Activated CD4-positive, alpha-beta T cell treated with anti-CD3 and anti-CD28 coated beads, Interleukin-2, Interleukin-4, amounts not matched to agents 100 ng/mL and 50 ng/mL, durations not matched to agents 16 hours and 8 hours (primary cell): Measurements from ENCODE around the gene RITA1.

Source experiments
- DNase-seq: peaks from one replicate; pipeline ENCODE4 v3.0.0-alpha.2; 2020; ENCODE audit warnings: low spot score

The RITA1 gene

DNA sequence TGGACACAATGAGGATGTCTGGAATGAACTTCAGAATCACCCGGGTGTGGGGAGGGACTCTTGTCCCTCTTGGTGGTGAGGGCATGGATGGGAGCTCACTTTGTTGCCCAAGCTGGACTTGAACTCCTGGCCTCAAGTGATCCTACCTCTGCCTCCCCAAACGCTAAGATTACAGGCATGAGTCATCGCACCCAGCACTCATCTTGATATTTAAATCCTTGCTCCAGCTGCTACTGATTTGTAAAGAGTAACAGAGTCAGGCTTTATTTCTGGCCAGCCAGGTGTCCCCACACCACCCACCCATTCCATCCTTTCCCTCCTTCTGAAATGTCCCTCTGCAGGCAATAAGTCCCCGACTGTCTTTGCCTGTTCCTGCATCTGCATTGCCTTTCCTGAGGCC, 5.2 kb upstream of the RITA1 start:
- DNase-seq = no peak

DNA sequence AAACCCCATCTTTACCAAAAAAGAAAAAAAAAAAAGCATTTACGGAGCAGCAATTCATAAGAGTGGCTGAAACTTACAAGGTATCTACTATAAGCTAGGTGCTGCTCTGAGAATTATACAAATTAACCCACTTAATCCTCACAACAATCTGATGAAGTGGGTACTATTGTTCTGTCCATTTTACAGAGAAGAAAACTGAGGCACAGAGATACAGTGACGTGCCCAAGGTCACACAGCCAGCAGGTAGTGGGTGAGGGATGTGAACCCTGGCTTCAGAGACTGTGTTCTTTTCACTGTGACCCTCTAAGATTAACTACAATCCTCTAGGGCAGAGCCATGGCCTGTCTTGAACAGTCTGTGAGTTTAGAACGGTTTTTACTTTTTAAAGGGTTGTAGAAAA, 3.5 kb upstream of the RITA1 start:
- no peak for DNase-seq

DNA sequence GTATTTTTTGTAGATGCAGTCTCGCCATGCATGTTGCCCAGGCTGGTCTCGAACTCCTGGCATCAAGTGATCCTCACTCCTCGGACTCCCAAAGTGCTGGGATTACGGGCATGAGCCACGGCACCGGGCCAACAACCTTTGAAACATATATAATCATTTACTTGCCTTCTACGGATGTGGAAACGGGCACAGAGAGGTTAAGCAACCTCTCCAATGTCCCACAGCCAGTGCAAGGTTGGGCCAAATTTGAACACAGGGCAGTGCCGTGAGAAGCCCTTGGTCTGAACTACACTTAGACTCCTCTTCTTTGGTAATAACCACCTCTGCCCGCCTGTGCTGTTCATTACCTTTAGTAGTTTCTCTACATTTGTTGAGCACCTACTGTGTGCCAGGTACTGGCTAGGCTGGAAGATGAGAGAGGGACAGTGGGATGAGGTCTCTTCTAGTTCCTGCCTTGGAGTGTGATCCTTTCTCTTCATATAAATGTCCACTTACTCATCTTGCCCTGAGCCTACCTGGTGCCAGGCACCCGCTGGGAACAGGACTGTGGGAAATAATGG, 2.4 kb upstream of the RITA1 start:
- no peak for DNase-seq

DNA sequence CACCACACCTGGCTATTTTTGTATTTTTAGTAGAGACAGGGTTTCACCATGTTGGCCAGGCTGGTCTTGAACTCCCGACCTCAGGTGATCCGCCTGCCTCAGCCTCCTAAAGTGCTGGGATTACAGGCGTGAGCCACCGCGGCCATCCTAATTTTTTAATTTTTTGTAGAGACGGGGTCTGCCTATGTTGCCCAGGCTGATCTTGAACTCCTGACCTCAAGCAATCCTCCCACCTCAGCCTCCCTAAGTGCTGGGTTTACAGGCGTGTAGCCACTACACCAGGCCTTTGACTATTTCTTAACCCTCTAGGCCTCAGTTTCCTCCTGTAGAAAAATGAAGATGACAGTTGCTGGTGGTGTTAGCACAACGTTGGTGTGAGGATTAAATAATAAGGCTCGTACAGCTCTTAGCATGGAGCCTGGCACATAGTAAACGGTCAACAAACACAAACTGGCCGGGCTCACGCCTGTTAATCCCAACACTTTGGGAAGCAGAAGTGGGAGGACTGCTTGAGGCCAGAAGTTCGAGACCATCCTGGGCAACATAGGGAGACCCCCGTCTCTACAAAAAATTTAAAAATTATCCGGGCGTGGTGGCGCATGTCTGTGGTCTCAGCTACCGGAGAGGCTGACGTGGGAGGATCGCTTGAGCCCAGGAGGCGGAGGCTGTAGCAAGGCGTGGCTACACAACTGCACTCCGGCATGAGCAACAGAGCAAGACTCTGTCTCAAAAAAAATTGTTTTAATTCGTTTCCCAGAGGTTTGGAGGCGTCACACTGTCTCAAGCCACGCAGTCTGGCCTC, 1.2 kb upstream of the RITA1 start:
- DNase-seq = no peak

DNA sequence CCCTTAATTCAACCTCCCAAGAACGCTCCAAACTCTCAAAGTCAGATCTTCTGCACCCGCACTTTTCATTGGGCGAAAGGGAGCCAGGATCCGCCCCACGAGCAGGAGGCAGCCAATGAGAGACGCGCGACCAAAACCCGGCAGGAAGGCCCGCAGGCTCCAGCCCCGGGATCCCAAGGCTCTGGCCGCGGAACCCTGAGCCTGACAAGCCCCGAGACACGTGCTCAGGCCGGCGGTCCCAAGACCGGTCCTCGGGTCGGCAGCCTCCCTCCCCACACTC, 681 bp upstream of the RITA1 start:
- peak; percentile 93 for DNase-seq

DNA sequence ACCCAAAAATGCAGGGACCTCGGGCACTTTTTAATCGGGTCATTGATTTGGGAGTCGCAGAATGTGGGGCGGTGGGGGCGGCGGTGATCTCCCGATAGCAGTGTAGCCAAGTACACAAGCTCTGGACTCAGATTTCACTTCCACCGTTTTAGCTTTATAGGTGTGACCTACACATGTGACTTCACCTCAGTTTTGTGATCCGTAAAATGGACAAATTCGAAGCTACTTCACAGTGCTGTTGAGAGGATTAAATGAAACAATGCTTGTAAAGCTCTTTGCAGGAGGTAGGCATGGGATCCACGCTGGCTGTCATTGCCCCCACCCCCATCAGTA, 478 bp downstream of the RITA1 start:
- DNase-seq = no peak

DNA sequence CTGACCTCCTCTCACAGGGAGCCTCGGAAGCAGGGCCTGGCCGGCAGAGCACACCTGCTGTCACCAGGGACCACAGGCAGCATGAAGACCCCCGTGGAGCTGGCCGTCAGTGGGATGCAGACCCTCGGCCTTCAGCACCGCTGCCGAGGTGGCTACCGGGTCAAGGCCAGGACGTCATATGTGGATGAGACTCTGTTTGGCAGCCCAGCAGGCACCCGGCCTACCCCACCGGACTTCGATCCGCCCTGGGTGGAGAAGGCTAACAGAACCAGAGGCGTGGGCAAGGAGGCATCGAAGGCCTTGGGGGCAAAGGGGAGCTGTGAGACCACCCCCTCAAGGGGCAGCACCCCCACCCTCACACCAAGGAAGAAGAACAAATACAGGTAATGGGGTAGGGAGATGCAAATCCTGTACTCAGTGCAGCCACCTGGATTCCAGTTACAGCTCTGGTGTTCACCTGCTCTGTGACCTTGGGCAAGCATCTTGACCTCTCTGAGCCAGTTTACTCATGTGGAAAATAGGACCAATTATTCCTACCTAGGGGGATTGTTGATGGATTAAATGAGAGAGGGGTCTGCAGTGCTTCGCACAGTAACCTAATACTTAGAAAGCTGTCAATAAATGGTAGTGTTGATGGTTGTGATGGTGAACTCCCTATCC, 1.3 kb downstream of the RITA1 start:
- DNase-seq = no peak

DNA sequence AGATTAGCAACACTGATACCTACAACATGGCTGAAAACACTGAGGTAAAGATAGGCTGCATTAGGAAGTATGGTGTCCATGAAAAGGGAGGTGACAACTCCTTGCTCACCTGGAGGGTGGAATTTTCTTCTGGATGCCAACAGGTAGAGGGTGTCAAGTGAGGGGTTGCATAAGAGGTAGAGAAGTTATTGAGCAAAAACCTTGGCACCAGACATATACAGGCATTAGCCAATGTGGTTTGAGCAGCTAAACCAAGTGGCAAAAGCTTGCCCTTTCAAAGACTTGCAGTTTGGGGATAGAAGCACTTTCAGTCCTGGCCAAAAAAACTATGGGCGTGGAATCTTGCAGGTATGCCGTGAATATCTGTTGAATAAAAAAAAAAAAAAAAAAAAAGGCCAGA, 3.8 kb downstream of the RITA1 start:
- no peak for DNase-seq

DNA sequence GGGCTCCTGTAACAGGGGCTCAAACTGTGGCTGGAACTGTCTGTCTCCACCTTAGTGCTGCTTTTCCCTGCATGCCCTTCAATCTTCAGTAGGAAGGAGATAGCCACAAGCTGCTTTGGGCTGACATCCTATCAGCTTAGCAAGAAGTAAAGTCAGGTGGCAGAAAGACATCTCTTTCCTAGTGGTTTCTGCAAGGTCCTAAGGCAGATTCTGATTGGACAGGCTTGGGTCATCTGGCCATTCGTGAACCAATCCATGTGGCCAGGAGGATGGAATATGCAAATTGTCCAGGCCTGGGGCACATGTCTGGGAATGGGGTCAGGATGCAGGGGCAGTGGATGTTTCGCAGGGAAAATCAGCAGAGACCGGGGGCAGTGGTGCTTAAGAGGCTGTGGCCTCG, 5.2 kb downstream of the RITA1 start:
- no peak for DNase-seq

DNA sequence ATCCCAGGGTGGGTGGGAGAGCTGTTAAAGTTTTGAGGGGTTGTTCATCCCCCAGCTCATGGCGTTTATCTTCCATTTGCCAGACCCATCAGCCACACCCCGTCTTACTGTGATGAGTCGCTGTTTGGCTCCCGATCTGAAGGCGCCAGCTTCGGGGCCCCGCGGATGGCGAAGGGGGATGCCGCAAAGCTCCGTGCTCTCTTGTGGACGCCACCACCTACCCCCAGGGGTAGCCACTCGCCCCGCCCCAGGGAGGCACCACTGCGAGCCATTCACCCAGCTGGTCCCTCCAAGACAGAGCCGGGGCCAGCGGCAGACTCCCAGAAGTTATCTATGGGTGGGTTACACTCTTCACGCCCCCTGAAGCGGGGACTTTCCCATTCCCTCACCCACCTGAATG, 5.7 kb downstream of the RITA1 start:
- DNase-seq = no peak

DNA sequence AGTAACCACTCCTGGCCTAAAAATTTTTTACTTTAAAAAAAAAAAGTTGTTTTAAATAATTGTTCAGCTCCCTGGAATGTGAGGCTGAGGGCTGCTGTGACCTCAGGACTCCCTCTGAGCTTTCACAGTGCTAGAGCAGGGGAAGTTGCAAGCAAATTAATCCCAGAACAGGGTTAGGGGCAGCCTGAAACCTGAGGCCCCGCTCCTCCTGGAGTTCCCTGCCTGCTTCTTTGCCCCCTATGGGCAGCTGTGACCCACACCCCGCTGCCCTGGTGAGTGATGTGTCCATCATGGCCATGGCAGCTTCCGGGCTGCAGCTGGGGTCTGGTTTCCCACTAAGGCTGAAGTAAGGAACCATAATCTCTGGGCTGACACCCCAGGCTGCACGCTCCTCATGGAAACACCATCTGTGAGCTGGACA, 9.5 kb downstream of the RITA1 start:
- DNase-seq = no peak

DNA sequence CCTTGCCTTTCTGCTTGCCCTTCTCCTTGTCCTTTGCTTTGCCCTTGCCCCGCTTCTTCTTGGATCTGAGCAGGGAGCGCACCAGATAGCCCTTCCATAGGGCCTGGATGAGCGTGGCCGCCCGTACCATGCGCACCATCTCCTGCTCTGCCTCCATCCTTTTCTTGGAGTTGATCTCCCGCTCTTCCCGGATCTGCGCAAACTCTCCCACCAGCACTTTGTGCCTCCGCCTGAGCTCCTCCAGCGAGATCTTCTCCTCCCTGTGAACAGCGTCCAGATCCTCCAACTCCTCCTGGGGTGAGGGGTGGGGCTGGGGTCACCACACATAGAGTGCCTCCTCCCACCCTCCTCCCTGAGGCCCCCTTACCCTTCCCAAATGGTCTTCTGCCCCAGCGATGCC, 10.1 kb downstream of the RITA1 start:
- DNase-seq = no peak

DNA sequence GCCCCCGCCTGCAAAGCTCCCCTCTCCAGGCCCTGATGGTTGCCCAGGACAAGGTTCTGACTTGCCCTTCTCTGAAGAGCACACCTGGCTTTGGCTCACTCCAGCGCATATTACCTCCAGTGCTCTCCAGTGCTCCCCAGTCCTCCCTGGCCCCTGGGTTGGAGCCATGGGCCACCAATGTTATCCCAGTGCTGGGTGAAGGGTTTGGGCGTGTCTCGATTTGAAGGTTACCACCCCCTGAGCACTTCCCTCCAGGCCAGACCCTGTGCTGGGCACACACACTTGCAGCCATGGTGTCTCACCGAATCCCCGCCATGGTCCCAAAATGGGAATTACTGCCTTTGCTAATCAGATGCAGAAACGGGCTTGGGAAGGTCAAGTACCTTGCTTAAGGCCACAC, 11.1 kb downstream of the RITA1 start:
- no peak for DNase-seq

DNA sequence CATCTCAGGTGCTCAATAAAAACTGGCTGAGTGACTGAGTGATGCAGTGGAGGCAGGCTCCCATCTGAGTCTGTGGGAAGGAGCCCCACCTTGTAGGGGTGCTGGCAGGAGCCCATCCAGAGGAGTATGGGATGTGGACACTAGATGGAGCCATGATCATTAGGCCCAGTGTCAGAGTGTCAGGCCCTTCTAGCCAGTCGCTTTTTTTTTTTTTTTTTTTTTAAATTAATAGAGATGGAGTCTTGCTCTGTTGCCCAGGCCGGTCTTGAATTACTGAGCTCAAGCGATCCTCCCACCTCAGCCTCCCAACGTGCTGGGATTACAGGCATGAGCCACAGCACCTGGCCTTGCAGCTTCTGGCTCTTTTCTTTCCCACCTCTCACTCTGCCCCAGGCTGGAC, 11.5 kb downstream of the RITA1 start:
- DNase-seq = peak; percentile 67

DNA sequence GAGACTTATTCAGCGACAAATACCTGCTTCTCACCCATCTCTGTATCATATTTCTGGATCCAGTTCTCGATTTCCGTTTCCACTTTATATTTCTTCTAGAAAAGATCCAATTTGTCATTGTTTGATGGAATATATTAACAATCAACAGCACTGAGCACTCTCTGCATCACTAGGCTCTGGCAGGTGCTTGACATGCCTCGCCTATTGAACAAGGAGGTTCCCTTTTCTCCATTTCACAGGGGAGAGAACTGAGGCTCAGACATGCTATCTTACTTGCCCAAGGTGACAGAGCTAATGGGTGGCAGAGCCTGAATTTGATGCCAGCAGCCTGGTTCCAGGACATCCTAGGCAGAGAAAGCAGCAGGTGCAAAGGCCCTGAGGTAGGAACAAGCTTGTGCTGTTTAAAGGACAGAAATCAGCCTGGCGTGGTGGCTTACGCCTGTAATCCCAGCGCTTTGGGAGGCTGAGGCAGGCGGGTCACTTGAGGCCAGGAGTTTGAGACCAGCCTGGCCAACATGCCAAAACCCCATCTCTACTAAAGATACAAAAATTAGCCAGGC, 12.1 kb downstream of the RITA1 start:
- DNase-seq = no peak

DNA sequence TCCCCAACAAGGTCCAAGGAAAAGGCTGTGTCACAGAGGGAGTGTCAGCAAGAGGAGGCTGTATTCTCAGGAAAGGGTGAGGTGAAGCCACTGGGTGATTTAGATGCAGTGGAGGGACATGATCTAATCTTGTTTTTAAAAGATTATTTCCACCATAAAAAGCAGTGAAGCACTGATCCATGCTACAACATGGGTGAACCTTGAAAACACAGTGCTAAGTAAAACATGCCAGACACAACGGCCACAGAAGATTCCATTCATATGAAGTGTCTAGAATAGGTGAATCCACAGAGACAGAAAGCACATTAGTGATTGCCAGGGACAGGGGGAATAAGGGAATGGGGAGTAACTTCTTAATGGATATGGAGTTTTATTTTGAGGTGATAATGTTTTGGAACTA, 12.8 kb downstream of the RITA1 start:
- no peak for DNase-seq

DNA sequence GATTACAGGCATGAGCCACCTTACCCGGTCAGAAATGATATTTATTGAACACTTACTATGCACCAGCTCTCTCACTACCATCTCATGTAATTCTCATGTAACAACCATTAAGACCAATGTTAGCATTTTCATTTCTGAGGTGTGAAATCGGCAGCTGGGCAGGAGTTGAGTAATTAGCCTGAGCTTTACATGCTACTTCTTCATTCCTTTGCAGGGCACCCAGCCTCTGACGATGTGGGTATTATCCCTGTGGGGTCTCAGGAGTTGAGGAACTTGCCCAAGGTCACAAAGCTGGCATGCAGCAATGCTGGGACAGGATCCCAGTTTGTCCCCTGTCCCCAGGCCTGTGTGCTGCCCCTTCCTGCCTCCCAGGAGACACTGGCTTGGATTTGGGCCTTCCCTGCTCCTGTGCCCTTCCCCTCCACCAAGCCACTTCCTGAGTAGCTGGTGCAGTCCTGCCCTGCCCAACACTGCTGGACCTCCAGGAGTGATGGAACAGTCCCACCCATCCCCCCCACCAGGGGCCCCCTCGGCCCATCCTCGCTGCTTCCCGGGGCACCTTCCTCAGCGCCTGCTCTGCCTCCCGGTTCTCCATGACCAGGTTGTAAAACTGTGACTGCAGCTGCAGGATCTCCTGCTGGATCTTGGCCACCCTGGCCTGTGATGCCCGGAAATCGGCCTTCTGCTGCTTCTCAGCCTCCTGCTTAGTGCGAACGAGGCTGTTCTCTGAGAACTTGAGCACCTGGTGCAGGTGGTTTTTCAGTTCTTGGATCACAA, 14.7 kb downstream of the RITA1 start:
- no peak for DNase-seq

DNA sequence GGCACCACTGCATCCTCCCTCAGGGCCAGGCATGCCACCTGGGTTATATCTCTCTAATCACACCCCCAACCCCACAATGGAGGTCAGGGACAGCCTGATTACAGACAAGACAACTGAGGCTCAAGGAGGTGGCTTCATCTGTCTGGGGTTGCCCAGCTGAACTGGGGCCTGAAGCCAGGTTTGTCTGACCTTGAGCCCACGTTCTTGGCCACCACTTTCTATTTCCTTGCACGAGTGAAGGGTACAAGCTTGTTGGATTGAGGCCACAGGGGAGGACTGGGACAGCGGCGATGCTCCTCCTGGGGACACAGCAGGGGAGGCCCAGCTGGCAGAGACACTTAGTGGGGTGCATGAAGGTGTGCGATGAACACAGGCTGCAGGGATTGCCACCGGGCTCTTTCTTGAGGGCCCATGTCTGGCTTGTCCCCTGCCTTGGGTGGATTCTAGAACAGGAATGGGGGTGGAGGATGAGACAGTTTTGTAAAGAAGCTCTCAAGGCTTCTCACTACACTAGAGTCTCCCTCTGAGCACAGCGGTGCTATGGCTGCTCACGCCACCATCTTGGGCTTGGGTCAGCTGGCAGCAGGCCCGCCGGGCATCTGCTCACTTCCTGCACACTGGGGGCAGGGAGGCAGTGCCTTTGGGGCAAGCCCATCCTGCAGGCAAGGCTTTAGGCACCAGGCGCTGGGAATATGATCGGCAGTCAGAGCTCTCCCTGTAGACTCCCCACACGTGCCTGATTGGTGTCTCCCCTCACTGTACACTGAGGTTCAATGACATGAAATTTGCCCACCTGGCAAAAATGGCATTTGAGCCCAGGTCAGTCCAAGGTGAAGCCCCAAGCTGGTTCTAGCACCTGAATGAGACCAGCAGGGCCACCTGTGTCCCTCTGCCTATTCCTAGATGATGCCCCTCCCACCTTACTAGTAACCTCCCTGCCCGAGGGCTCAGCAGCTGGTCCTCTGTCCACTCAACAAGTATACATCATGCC, 16.0 kb downstream of the RITA1 start:
- DNase-seq = no peak

DNA sequence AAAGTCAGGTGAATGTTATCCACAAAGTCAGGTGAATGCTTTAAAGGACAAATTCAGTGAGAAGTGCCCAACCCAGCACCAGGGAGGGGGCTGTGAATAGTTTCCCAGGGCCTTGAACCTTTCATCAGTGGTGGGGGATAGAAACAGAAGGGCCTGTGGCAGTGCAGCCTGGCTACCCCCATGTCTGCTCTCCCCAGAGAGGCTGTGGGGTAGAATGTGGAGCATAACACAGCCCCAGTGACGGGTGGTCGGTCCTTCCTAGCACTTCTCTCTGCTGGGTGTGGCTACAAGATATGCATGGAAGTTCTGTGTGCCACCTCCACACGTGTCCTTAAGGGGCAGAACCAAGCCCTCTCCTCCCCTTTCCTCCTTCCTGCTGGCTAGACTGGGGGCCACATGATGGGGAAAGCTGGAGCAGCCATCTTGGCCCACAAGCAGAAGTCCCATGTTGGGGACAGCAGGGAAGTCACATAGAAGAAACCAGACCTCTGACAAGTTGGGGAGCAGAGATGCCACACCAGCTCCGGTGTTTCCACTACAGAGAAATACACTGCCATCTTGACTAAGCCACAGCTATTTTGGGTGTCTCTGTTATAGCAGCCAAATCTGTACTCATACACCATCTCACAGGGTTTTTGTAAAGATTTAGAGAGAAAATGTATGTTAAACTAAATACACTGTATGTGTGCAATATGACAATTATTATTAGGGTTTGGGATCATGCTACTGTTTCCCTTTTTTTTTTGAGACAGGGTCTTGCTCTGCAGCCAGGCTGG, 17.0 kb downstream of the RITA1 start:
- no peak for DNase-seq

DNA sequence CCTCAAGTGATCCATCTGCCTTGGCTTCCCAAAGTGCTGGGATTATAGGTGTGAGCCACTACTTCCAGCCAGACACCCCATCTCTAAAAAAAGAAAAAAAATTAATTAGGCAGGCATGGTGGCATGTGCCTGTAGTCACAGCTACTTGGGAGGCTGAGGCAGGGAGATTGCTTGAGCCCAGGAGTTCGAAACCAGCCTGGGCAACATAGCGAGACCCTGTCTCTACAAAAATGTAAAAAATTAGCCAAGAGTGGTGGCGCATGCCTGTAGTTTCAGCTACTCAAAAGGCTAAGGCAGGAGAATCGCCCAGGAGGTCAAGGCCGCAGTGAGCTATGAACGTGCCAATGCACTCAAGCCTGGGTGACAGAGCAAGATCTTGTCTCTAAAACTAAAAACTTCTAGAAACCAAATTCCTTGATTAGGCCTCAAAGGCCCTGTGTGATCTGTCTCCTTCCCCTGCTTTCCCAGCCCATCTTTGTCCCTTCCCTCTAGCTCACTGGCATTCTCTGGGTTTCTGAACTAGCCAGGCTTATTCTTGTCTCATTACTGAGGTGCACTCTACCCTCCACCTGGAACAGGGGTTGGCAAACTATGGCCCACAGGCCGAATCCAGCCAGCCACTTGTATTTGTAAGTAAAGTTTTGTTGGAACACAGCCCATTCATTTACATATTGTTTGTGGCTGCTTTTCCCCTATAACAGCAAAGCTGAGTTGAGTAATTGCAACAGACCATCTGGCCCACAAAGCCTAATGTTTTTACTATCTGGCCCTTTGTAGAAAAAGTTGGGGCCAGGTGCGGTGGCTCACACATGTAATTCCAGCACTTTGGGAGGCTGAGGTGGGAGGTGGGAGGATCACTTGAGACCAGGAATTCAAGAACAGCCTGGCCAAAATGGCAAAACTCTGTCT, 18.6 kb downstream of the RITA1 start:
- no peak for DNase-seq
